Endodermal cell (in vitro differentiated cells): Measurements from ENCODE around the gene FLAD1. TPM values are rescaled to one million over a fixed set of nuclear protein-coding genes. Genes with fewer than 3 reads are reported as not detected.

Experiments
- DNase-seq: peaks from one replicate; pipeline ENCODE4 v3.0.0-alpha.2; 2017
- H3K27ac ChIP-seq: 2 replicates; pipeline ENCODE4 v1.5.1; 2013; ENCODE audit warnings: mild to moderate bottlenecking, low read depth, low read length, moderate library complexity
- H3K27me3 ChIP-seq: 2 replicates; pipeline ENCODE4 v1.6.1; 2013; ENCODE audit warnings: mild to moderate bottlenecking, low read length, moderate library complexity; ENCODE audit not compliant: insufficient read depth, control insufficient read depth, poor library complexity, severe bottlenecking
- H3K36me3 ChIP-seq: 2 replicates; pipeline ENCODE4 v1.7.0; 2013; ENCODE audit warnings: mild to moderate bottlenecking, low read length, moderate library complexity; ENCODE audit not compliant: control insufficient read depth, insufficient read depth
- H3K4me1 ChIP-seq: one replicate; pipeline ENCODE4 v1.7.0; 2013; ENCODE audit warnings: low read length; ENCODE audit not compliant: control insufficient read depth, insufficient read depth
- H3K4me3 ChIP-seq: 2 replicates; pipeline ENCODE4 v1.5.1; 2013; ENCODE audit warnings: mild to moderate bottlenecking, low read length, moderate library complexity
- H3K9ac ChIP-seq: 2 replicates; pipeline ENCODE4 v1.6.1; 2013; ENCODE audit warnings: mild to moderate bottlenecking, low read length, moderate library complexity; ENCODE audit not compliant: poor library complexity, severe bottlenecking; ENCODE audit errors: extremely low read depth
- H3K9me3 ChIP-seq: 2 replicates; pipeline ENCODE4 v1.6.1; 2013; ENCODE audit warnings: mild to moderate bottlenecking, low read length, moderate library complexity; ENCODE audit not compliant: control insufficient read depth
- H3K27ac Mint-ChIP-seq: 2 replicates; pipeline ENCODE4 v1.8.0; 2020; ENCODE audit warnings: mixed read lengths
- H3K27me3 Mint-ChIP-seq: 2 replicates; pipeline ENCODE4 v1.8.0; 2021; ENCODE audit warnings: mild to moderate bottlenecking, mixed read lengths; ENCODE audit not compliant: insufficient read depth
- H3K36me3 Mint-ChIP-seq: 2 replicates; pipeline ENCODE4 v1.8.0; 2020; ENCODE audit warnings: low read depth, mixed read lengths
- H3K4me1 Mint-ChIP-seq: 2 replicates; pipeline ENCODE4 v1.8.0; 2020; ENCODE audit warnings: mixed read lengths
- H3K4me3 Mint-ChIP-seq: 2 replicates; pipeline ENCODE4 v1.8.0; 2020; ENCODE audit warnings: mild to moderate bottlenecking, moderate library complexity, mixed read lengths
- H3K9me3 Mint-ChIP-seq: 2 replicates; pipeline ENCODE4 v1.8.0; 2020; ENCODE audit warnings: mild to moderate bottlenecking, mixed read lengths
- CTCF ChIP-seq: fragments of 200-600 bp; sonication (generic); conservative IDR thresholded peaks from 2 replicates; pipeline ENCODE4 v1.5.0; 2021; ENCODE audit warnings: antibody characterized with exemption, mild to moderate bottlenecking
- WGBS, 2 experiments: methylation state at CpG; one replicate each; pipeline versions ENCODE4 v1.1.5 to v1.1.7; 2013; ENCODE audit warnings: missing lambda C conversion rate in 2 of 2, mixed read lengths in 1 of 2; ENCODE audit not compliant: insufficient coverage in 1 of 2, insufficient read length in 1 of 2; 5-methylcytosine and 5-hydroxymethylcytosine counted together
- total RNA-seq, 2 donors: library from RNA; stranded (reverse); fragmentation: NEBNext Ultra II Directional in 1 of 2; extraction: Animal tissue kit (Norgen Biotek cat#: 25700) in 1 of 2; gene quantifications; 2 replicates in 1 of 2; 3 replicates in 1 of 2; pipeline ENCODE4 v1.2.1, GENCODE V29; 2021

The FLAD1 gene
- total RNA-seq, 2 donors from 2014 or later, result 61.9 to 65.0 TPM

- no peak overlapping the region for H3K4me3 Mint-ChIP-seq
- Histone ChIP-seq H3K36me3 (no peaks in the 10 kb centered on the region), H3K9me3 (no peaks in the 10 kb centered on the region), H3K4me1 (peaks cover 9% of the 10 kb centered on the region), H3K27ac (no peak overlapping the region), H3K9ac (no peak overlapping the region), H3K4me3 (no peak overlapping the region), H3K27me3 (no peaks in the 10 kb centered on the region)
- no peaks in the 10 kb centered on the region for H3K36me3 Mint-ChIP-seq
- no peak for DNase-seq
- H3K9me3 Mint-ChIP-seq, result no peaks in the 10 kb centered on the region
- peaks cover 19% of the 10 kb centered on the region for H3K4me1 Mint-ChIP-seq
- no peak for TF ChIP-seq CTCF
- no peak overlapping the region for H3K27ac Mint-ChIP-seq
- 80 to 93% methylated on average over 2 of the region's 2 CpGs for WGBS, 2 experiments
- H3K27me3 Mint-ChIP-seq, result no peaks in the 10 kb centered on the region
These were observed 23.5 kb downstream of the FLAD1 start for GRCh38 chr1:155006601-155007101.

GRCh38 chr1:155007251-155007828 is 24.2 kb downstream of the FLAD1 start:
- DNase-seq, result no peak
- Mint-ChIP-seq H3K4me3 (no peak overlapping the region), H3K4me1 (peaks cover 20% of the 10 kb centered on the region), H3K9me3 (no peaks in the 10 kb centered on the region), H3K36me3 (no peaks in the 10 kb centered on the region), H3K27me3 (no peaks in the 10 kb centered on the region), H3K27ac (no peak overlapping the region)
- H3K27ac ChIP-seq, result no peak overlapping the region
- WGBS, 2 experiments, result 89% methylated on average over 6 of the region's 6 CpGs; no CpG with 5 or more reads in 1 of the 2 experiments
- TF ChIP-seq CTCF, result no peak
- H3K9ac ChIP-seq, result no peak overlapping the region
- H3K4me1 ChIP-seq, result peaks cover 9% of the 10 kb centered on the region
- H3K9me3 ChIP-seq, result no peaks in the 10 kb centered on the region
- H3K4me3 ChIP-seq, result no peak overlapping the region
- H3K27me3 ChIP-seq, result no peaks in the 10 kb centered on the region
- no peaks in the 10 kb centered on the region for H3K36me3 ChIP-seq

- no peak for DNase-seq
- 90 to 93% methylated on average over 3 to 14 of the region's 16 CpGs for WGBS, 2 experiments
- peaks cover 22% of the 10 kb centered on the region for H3K4me1 Mint-ChIP-seq
- H3K9me3 Mint-ChIP-seq, result no peaks in the 10 kb centered on the region
- Histone ChIP-seq H3K4me3 (no peak overlapping the region), H3K9me3 (no peaks in the 10 kb centered on the region), H3K9ac (no peak overlapping the region), H3K4me1 (peaks cover 9% of the 10 kb centered on the region), H3K36me3 (no peaks in the 10 kb centered on the region), H3K27ac (no peak overlapping the region), H3K27me3 (no peaks in the 10 kb centered on the region)
- H3K4me3 Mint-ChIP-seq, result no peak overlapping the region
- H3K27me3 Mint-ChIP-seq, result no peaks in the 10 kb centered on the region
- TF ChIP-seq CTCF, result no peak
- no peak overlapping the region for H3K27ac Mint-ChIP-seq
- peaks cover 5% of the 10 kb centered on the region for H3K36me3 Mint-ChIP-seq
These were observed 25.1 kb downstream of the FLAD1 start for GRCh38 chr1:155008015-155008941.
